GM23248 (cell line): Measurements from ENCODE around the gene TRPM3.

Experiments
- EZH2 ChIP-seq: fragments of 200-600 bp; sonication (generic); IDR thresholded peaks from 2 replicates; pipeline ENCODE4 v1.6.1; 2018; ENCODE audit warnings: antibody characterized with exemption, mild to moderate bottlenecking; ENCODE audit not compliant: insufficient read depth, poor library complexity, severe bottlenecking
- EZH2phosphoT487 ChIP-seq: fragments of 200-600 bp; sonication (generic); IDR thresholded peaks from 2 replicates; pipeline ENCODE4 v1.6.1; 2018; ENCODE audit warnings: antibody characterized with exemption, moderate library complexity, mild to moderate bottlenecking, low read depth; ENCODE audit not compliant: insufficient read depth

GRCh38 chr9:71003346-71003745 lies 118.1 kb downstream of the TRPM3 start:
- TF ChIP-seq EZH2 (no peak), EZH2phosphoT487 (no peak)
